HG03103 (cell line): Measurements from ENCODE around the gene VPS13D.
"Not testable (repeated sequence)": the region's sequence is repeated elsewhere in the genome, so short reads cannot be mapped to it uniquely, and the experiment has no call there.

ENCODE experiments used
- ATAC-seq: cut with Tn5 transposase; IDR thresholded peaks from one replicate; pipeline ENCODE4 v1.9.1; 2021; ENCODE audit warnings: low read depth; ENCODE audit not compliant: unreplicated experiment

Gene VPS13D

GRCh38 chr1:12502336-12503109, 272.7 kb downstream of the VPS13D start:
- ATAC-seq, result no peak

GRCh38 chr1:12503709-12504108, 273.9 kb downstream of the VPS13D start:
- no peak for ATAC-seq

- no peak for ATAC-seq
Measured at GRCh38 chr1:12504601-12505000, 274.8 kb downstream of the VPS13D start.

GRCh38 chr1:12505231-12505630, 275.4 kb downstream of the VPS13D start:
- ATAC-seq, result no peak

- no peak for ATAC-seq
Measured at GRCh38 chr1:12505639-12506280, 275.9 kb downstream of the VPS13D start.

GRCh38 chr1:12506281-12507280, 276.8 kb downstream of the VPS13D start:
- no peak for ATAC-seq

- ATAC-seq, result no peak
Measured at GRCh38 chr1:12507631-12508030, 277.8 kb downstream of the VPS13D start.

GRCh38 chr1:12508849-12509248, 279.0 kb downstream of the VPS13D start:
- no peak for ATAC-seq

GRCh38 chr1:12511128-12511484, 281.3 kb downstream of the VPS13D start:
- ATAC-seq, result no peak

GRCh38 chr1:12511516-12512468, 282.0 kb downstream of the VPS13D start:
- ATAC-seq, result no peak

- ATAC-seq, result no peak
Measured at GRCh38 chr1:12513181-12513580, 283.4 kb downstream of the VPS13D start.

GRCh38 chr1:12514590-12514989, 284.8 kb downstream of the VPS13D start:
- ATAC-seq, result no peak

GRCh38 chr1:12515234-12515633, 285.4 kb downstream of the VPS13D start:
- no peak for ATAC-seq

GRCh38 chr1:12516741-12517140, 286.9 kb downstream of the VPS13D start:
- ATAC-seq, result no peak

GRCh38 chr1:12518931-12519692, 289.3 kb downstream of the VPS13D start:
- ATAC-seq, result no peak

- no peak for ATAC-seq
Measured at GRCh38 chr1:12519693-12520364, 290.0 kb downstream of the VPS13D start.

- ATAC-seq, result no peak
Measured at GRCh38 chr1:12521096-12521495, 291.3 kb downstream of the VPS13D start.

GRCh38 chr1:12522780-12523179, 292.9 kb downstream of the VPS13D start:
- not testable (repeated sequence) for ATAC-seq

- no peak for ATAC-seq
Measured at GRCh38 chr1:12524266-12524665, 294.4 kb downstream of the VPS13D start.
